ENCODE measurements around the gene PIK3AP1. TPM values are rescaled to one million over a fixed set of nuclear protein-coding genes. Genes with fewer than 3 reads are reported as not detected.

The PIK3AP1 gene
- total and polyA plus RNA-seq, 2 of the 4 experiments (the other 2 are of a cell fraction), result under 0.01 to 0.14 TPM

DNA sequence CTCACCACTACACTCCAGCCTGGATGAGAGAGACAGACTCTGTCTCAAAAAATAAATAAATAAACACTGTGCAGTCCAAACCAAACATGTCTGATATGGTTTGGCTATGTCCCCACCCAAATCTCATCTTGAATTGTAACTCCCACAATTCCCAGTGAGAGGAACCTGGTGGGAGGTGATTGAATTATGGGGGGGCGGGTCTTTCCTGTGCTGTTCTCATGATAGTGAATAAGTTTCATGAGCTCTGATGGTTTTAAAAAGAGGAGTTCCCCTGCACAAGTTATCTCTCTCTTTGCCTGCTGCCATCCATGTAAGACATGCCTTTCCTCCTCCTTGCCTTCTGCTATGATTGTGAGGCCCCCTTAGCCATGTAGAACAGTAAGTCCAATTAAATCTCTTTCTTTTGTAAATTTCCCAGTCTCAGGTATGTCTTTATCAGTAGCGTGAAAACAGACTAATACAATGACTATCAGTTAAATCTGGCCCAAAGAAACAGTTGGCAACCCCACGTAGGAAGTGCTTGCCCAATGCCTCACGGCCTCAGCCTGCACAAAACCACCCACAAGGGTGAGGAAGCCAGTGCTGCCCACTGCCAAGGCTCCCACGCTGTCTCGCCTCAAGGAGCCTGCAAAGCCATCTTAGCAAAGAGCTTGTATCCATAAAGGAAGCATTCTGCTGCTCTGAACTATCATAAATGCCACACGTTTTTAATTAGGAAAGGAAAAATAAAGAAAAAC lies 64.7 kb downstream of the PIK3AP1 start:
- ChIA-PET CTCF (interaction anchor here (1.3 kb wide), 1 partner anchor 15 kb away, joined by 3 read pairs; no protein-coding TSS in a partner anchor), POLR2A (ENCODE audit: unreplicated experiment) (no interaction called here)
- Histone ChIP-seq H3K36me3 (ENCODE audit: control insufficient read depth, insufficient read depth, low read length) (no peaks in the 10 kb centered on the region), H2BK20ac (ENCODE audit: low read depth, low read length) (no peak overlapping the region), H4K8ac (ENCODE audit: low read depth in 2 of 2, low read length in 2 of 2) (no peak overlapping the region), H4K91ac (ENCODE audit: insufficient read depth, low read depth, low read length) (no peak overlapping the region), H3K4me3 (ENCODE audit: insufficient read depth, low read depth, low read length) (no peak overlapping the region), H3K9ac (ENCODE audit: low read depth, low read length) (no peak overlapping the region), H3K27ac (ENCODE audit: insufficient read depth, low read length) (no peak overlapping the region), H3K4me1 (ENCODE audit: control insufficient read depth, insufficient read depth, low read length) (no peaks in the 10 kb centered on the region), H3K18ac (ENCODE audit: low read depth, low read length) (no peak overlapping the region), H3K9me3 (ENCODE audit: control insufficient read depth, insufficient read depth, low read length) (no peaks in the 10 kb centered on the region), H4K5ac (ENCODE audit: low read depth, low read length) (no peak overlapping the region), H3K79me1 (ENCODE audit: low read depth in 1 of 2, low read length in 2 of 2) (no peaks in the 10 kb centered on the region), H3K4me2 (ENCODE audit: low read depth, low read length) (no peak overlapping the region), H2AFZ (replicated peaks; ENCODE audit: low read length, poor library complexity) (no peak overlapping the region), H2BK120ac (ENCODE audit: low read depth, low read length) (no peak overlapping the region), H3K14ac (replicated peaks; ENCODE audit: low read depth, low read length) (no peak overlapping the region), H2BK15ac (ENCODE audit: low read depth, low read length) (no peak overlapping the region), H3K56ac (ENCODE audit: extremely low read depth, insufficient read depth, low read length) (no peak overlapping the region), H3K27me3 (ENCODE audit: control insufficient read depth, insufficient read depth, low read length) (peaks cover 7% of the 10 kb centered on the region), H4K20me1 (ENCODE audit: insufficient read depth, low read length) (no peaks in the 10 kb centered on the region), H2AK9ac (replicated peaks; ENCODE audit: low read depth, low read length, poor library complexity) (no peak overlapping the region), H2BK5ac (ENCODE audit: low read depth, low read length, poor library complexity, severe bottlenecking) (no peak overlapping the region), H2AK5ac (ENCODE audit: low read depth, low read length) (no peak overlapping the region), H3K9me1 (ENCODE audit: insufficient read depth, low read length) (no peaks in the 10 kb centered on the region), H3K23ac (ENCODE audit: low read depth, low read length) (no peak overlapping the region), H3K4ac (ENCODE audit: low read depth, low read length) (no peak overlapping the region)
- in situ Hi-C loops (cut with MboI; ENCODE audit: low sequenced_read_pairs), result no loop called here
- no CpG with 5 or more reads among the region's 7 CpGs for WGBS, 2 experiments (ENCODE audit: extremely low coverage in 2 of 2, insufficient read length in 1 of 2)
- dilution Hi-C loops (cut with HindIII; ENCODE audit: low sequenced_read_pairs, unreplicated experiment), result no loop called here
- intact Hi-C loops (cut with micrococcal nuclease), result no loop called here
- TF ChIP-seq, protein P1, sequence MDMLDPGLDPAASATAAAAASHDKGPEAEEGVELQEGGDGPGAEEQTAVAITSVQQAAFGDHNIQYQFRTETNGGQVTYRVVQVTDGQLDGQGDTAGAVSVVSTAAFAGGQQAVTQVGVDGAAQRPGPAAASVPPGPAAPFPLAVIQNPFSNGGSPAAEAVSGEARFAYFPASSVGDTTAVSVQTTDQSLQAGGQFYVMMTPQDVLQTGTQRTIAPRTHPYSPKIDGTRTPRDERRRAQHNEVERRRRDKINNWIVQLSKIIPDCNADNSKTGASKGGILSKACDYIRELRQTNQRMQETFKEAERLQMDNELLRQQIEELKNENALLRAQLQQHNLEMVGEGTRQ (IDR thresholded peaks at IDR 0.05; ENCODE audit: low read depth, low read length), result no peak
- TF ChIP-seq CEBPB (IDR thresholded peaks at IDR 0.05; ENCODE audit: low read depth, low read length) (no peak), RAD21 (IDR thresholded peaks at IDR 0.05; ENCODE audit: low read length) (no peak), SMC3 (IDR thresholded peaks at IDR 0.05; ENCODE audit: low read depth, low read length) (no peak), MAFK (IDR thresholded peaks at IDR 0.05; ENCODE audit: low read depth, low read length) (no peak), MXI1 (IDR thresholded peaks at IDR 0.05; ENCODE audit: borderline replicate concordance, low read depth, low read length) (no peak), RFX5 (IDR thresholded peaks at IDR 0.05; ENCODE audit: low read depth, low read length) (no peak), RCOR1 (IDR thresholded peaks at IDR 0.05; ENCODE audit: insufficient replicate concordance, low read length) (no peak), CHD1 (IDR thresholded peaks at IDR 0.05; ENCODE audit: low read depth, low read length) (no peak), CTCF (conservative IDR thresholded peaks at IDR 0.05; ENCODE audit: low read depth, low read length) (no peak), NFE2L2 (IDR thresholded peaks at IDR 0.05; ENCODE audit: low read depth, low read length) (no peak), BHLHE40 (IDR thresholded peaks at IDR 0.05; ENCODE audit: low read depth, low read length) (no peak), MAZ (IDR thresholded peaks at IDR 0.05; ENCODE audit: borderline replicate concordance, low read depth, low read length) (no peak), POLR2A (IDR thresholded peaks at IDR 0.05; ENCODE audit: low read depth, low read length) (no peak), FOS (IDR thresholded peaks at IDR 0.05; ENCODE audit: low read depth, low read length) (no peak)
- TF ChIP-seq, protein P2, sequence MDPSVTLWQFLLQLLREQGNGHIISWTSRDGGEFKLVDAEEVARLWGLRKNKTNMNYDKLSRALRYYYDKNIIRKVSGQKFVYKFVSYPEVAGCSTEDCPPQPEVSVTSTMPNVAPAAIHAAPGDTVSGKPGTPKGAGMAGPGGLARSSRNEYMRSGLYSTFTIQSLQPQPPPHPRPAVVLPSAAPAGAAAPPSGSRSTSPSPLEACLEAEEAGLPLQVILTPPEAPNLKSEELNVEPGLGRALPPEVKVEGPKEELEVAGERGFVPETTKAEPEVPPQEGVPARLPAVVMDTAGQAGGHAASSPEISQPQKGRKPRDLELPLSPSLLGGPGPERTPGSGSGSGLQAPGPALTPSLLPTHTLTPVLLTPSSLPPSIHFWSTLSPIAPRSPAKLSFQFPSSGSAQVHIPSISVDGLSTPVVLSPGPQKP (IDR thresholded peaks at IDR 0.05; ENCODE audit: borderline replicate concordance, low read depth, low read length), result no peak
- BruUV-seq (replicated peaks), result no TSS peak
- ATAC-seq (ENCODE audit: low read depth) (no peak), DNase-seq (no peak)
